NCI-H82 (cell line): ENCODE data around the gene RAPGEF3.

Experiments used
- DNase-seq: peaks from one replicate; lab custom pipeline; 2025; lab: John Stamatoyannopoulos, UW

Gene RAPGEF3

DNA sequence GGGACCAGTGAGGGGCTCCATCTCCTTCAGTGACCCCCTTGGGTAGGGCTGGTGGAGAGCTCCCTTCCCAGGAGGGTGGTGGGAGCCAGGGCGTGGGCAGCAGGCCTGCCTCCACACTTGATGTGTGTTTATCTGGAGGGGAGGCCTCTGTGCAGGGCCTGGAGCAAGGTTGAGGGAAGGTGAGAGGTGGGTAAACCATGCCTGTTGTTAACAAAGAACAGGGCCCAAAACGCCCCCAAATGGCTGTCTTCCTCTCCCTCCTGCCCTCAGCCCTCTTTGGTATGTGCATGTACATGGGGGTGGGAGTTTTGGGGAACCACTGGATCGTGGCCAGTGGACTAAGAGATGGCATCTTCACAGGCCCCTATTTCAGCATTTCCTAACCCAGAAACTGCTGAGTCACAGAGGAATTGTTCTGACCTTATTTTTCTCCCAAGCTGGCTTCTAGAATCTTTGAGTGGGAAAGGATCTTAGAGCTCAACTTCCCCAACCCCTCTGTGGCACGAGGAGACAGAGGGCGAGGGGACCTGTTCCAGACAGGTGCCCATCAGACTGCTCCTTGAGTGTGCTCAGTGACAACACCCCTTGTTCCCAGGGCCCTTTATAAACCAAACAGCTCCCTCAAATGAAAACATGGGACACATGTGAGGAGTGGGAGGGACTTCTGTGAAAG, 17.9 kb upstream of the RAPGEF3 start:
- no peak for DNase-seq

DNA sequence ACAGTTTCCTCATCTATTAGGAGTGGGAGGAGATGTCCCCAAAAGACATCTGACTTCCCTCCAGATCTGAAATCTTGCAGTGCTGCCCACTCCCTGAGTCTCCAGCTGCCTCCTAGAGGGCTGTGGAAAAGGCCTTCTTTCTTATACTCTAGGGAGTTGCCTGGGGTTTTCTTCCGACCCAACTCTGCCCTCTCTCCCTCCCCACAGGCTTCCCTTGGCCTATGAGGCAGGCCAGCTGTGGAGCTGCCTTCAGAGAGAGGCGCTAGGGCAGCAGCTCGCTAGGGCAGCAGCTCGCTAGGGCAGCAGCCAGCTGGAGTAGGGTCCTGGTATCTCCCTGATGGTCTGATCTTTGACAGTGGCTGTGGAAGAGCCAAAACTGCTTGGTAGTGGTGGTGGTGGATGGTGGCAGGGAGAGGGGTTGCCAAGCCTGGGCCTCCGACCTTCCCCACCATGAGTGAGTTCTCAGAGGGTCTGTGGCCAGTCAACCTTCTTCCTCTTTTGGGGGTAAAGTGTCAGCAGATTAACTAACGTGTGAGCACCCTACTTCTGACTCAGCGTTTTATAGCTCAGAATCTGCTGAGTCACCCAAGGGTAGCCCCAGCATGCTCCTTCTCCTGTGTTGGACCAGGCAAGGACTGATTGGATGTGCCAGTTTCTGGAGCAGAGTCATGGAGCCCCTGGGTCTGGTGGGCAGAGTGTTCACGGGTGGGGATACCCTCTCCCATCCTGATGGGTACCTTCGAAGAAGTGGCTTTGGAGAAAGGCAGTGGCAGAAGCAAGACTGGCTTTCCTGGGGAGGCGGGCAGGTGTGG, 16.6 kb upstream of the RAPGEF3 start:
- peak; percentile 17 for DNase-seq

DNA sequence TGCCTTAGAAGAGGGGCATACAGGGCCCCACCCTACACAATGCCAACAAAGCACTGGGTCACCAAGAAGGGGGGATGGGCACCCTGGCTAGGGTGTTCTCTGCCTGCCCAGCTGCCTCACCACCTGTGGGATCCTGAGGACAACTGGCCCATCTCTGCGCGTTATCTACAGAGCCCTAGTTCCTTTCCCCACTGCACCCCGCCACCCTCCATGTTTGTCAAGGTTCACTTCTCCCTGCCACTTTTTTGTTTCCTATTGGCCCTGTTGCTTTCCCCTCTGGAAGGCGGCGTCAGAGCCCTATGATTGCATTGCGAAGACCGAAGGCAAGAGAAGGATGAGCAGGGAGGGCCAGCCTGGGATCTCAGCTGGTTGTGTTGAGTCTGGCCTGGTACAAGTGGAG, 16.0 kb upstream of the RAPGEF3 start:
- DNase-seq: no peak

- peak; percentile 47 for DNase-seq
Measured at GRCh38 chr12:47773858-47774580, 15.3 kb upstream of the RAPGEF3 start.

DNA sequence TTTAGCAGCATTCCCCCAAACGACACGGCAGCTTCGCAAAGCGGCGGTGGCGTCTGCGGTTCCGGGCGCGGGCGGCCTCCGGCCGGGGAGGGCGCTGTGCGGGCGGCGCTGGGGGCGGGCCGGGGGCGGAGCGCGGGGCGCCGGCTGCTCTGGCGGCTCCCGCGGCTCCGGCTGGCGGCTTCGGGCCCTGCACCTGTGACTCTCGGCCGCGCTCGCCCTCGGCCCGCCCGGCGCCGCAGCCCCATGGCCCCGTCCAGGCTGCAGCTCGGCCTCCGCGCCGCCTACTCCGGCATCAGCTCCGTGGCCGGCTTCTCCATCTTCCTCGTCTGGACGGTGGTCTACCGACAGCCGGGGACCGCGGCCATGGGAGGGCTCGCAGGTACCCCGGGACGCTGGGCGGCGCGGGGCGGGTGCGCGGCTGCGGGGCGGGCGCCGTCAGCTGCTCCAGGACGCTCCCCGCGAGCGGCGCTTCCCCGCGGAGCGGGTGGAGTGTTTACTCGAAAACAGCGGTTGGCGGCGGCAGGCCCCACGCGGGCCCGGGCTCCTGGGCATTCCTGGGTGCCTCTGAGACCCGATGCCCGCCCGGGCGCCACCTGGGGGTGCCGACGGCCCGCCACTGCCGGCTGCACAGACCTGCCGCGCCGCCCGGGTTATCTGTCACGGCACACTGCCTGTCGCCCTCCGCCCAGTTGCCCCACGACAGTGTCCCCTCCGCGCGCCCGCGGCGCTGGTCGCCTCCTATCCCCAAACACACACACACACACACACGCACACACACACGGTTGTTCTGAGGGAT, 14.6 kb upstream of the RAPGEF3 start, which contains the start of gene SLC48A1:
TSS of gene SLC48A1 (plus strand) at position 177 of the 796 bp plus-strand sequence. CDS start at position 244, 67 bp downstream.
- DNase-seq: peak; percentile 72

- DNase-seq: no peak
Measured at GRCh38 chr12:47772738-47773061, 14.0 kb upstream of the RAPGEF3 start.

GRCh38 chr12:47772094-47772660, 13.5 kb upstream of the RAPGEF3 start:
- no peak for DNase-seq

DNA sequence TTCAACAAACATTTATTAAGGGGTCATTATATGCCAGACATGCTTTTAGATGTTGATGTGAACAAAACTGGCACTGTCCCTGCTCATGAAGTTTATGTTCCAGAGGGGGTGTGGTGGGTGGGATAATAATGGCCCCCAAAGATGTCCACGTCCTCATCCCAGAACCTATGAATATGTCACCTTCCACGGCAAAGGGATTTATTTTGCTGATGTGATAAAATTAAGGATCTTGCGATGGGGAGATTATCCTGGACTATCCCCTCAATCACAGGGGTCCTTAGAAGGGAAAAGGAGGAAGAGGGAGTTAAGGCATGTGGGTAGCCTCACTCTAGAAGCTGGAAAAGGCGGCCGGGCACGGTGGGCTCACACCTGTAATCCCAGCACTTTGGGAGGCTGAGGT, 12.6 kb upstream of the RAPGEF3 start:
- DNase-seq: no peak

- DNase-seq: no peak
Measured at GRCh38 chr12:47770086-47770726, 11.5 kb upstream of the RAPGEF3 start.

DNA sequence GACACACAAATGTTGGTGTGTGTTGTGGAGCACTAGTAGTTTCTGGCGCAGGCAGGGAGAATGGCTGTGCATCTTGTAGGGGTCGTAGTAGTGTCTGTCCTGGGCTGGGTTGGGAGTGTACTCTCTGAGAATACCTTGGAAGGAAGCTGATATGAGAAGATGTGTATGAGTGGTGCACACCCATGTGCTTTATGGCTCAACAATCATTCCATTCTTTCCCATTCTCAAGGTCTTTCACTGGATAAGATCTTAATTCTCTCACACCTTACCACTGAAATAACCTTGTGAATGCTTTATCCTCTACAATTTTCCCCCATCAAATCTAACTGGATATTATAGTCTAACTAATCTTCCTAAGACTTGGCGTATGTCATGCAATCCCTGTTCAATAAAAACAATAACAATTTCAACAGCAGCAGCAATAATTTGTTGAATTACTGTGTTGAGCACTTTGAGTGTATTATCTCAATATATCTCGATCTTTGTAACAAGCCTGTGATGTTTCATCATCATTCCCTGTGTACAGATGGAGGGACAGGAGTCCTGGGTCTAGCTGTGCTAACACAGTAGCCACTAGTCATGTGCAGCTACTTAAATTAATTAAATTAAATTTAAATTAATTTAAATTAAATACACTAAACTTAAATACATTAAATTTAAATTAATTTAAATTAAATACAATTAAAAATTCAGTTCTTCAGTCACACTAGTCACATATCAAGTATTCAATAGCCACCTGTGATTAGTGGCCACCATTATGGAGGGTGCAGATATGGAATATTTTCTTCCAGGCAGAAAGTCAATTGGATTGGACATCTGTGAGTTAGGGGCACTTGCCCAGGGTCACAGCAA, 10.8 kb upstream of the RAPGEF3 start:
- DNase-seq: no peak

- no peak for DNase-seq
Measured at GRCh38 chr12:47768323-47768811, 9.7 kb upstream of the RAPGEF3 start.

DNA sequence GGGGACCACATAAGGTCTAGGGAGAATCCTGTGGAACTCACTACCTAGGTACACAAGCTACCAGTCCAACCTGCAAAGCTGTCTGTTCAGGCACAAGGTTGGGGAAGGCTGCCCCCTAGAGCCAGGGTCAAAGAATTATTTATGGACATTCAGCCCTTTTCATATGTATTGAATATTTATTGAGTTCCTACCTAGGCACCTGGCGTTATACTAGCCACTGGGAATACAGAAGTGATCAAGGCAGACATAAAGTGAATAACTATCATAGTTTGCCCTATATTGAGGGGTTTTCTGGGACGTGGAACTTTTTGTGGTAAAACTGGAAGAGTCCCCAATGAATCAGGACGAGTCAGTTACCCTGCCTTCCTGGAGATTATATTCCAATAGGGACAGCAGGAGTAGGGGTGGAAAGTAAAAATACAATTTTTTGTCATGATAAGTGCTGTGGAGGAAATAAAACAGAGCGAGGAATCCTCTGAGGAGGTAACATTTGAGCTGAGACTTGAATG, 8.6 kb upstream of the RAPGEF3 start:
- peak; percentile 63 for DNase-seq

- no peak for DNase-seq
Measured at GRCh38 chr12:47766502-47767215, 8.0 kb upstream of the RAPGEF3 start.

GRCh38 chr12:47763481-47764346, 5.0 kb upstream of the RAPGEF3 start:
- DNase-seq: peak; percentile 35

- DNase-seq: peak; percentile 80
Measured at GRCh38 chr12:47762850-47763465, 4.3 kb upstream of the RAPGEF3 start.

GRCh38 chr12:47758584-47758833, 171 bp downstream of the RAPGEF3 start:
- DNase-seq: no peak

- DNase-seq: peak; percentile 12
Measured at GRCh38 chr12:47757840-47758583, 668 bp downstream of the RAPGEF3 start.
